NCI-H748 (cell line): Measurements from ENCODE around the gene MTMR1.

Source experiments
- DNase-seq: peaks from one replicate; lab custom pipeline; 2025; ENCODE audit not compliant: unreplicated experiment; lab: John Stamatoyannopoulos, UW

The MTMR1 gene

GRCh38 chrX:150777328-150777992 lies 84.3 kb downstream of the MTMR1 start:
- DNase-seq, result no peak

- DNase-seq, result no peak
Observed at GRCh38 chrX:150779385-150779784, 86.2 kb downstream of the MTMR1 start.

GRCh38 chrX:150781677-150782076 lies 88.5 kb downstream of the MTMR1 start:
- DNase-seq, result no peak

DNA sequence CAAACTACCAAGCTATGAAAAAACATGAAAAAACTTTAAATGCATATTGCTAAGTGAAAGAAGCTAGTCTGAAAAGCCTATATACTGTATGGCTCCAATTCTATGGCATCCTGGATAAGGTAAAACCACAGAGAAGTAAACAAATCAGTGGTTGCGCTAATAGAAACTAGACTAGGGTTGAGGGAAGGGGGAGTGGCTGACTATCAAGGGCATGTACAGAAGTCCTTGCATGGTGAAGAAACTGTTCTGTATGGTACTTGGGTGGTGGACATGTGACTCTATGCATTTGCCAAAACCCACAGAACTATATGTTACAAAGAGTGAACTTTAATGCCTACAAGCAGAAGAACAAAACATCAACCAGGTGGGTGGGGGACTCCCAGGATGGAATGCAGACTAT lies 96.8 kb downstream of the MTMR1 start:
- no peak for DNase-seq

- no peak for DNase-seq
Observed at GRCh38 chrX:150792949-150793527, 99.8 kb downstream of the MTMR1 start.

- DNase-seq, result no peak
Observed at GRCh38 chrX:150805736-150806135, 112.5 kb downstream of the MTMR1 start.

DNA sequence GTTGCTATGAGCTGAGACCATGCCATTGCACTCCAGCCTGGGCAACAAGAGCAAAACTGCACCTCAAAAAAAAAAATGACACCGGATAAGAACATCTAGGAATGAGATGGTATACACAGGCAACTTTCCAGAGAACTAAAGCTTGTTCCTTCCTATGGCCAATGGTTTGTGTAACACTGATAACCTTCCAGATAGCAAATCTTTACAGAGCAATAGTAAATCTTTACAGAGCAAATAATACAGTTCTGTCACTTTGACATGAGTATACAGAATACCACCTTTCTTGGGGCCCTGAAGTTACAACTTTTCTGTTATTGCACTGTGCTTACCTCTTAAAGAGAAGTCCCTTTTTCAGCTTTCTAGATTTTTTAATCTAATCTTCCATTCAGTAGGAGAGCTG lies 113.6 kb downstream of the MTMR1 start:
- DNase-seq, result no peak

DNA sequence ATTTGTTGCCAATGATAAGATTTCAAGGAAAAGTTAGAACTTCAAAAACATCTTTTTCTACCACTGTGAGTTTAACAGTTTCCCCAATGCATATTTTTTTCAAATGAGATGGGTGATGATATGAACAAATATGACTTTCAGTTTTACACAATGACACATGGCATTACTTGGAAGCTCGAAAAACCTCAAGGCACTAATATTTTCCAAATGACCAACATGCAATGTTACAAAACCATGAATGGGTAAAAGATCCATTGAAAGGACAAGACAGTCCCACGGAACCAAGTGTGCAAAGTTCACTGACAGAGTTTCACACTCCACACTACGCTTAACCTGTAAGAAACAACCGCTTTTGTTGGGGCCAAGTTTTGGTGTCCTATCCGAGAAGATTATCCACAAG lies 120.7 kb downstream of the MTMR1 start:
- no peak for DNase-seq
